ENCODE measurements around the gene RPL26. TPM values are rescaled to one million over a fixed set of nuclear protein-coding genes. Genes with fewer than 3 reads are reported as not detected.

RPL26 gene
- total and polyA plus RNA-seq, 4 donors: 1,055 to 6,952 (median 2,234) TPM

DNA sequence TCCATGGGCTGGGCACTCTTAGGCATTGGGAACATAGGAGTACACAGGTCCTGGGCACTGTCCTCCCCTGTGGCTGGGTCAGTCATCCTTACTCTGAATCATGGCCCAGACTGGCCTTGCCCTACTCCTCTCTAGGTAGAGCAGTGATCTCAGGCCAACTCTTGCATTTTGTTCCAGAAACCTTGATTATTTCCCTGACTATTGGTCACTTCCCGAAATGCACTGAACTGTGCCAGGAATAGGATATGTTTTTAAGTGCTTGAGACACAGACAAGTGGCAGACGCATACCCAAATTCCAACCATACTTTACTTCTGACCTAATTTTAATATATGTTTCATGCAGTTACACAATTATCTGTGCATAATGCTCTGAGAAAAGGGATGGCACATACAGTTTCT is 16.8 kb downstream of the RPL26 start:
- intact Hi-C loops (cut with DNase I): no loop called here
- peaks cover 3 to 4% of the 10 kb centered on the region in 2 donors for H3K36me3 ChIP-seq (ENCODE audit: control insufficient read depth in 1 of 2, insufficient read depth in 2 of 2, low read length in 1 of 2)
- no peaks in the 10 kb centered on the region for H3K27me3 ChIP-seq (ENCODE audit: control insufficient read depth in 1 of 2, insufficient read depth in 2 of 2, low read length in 1 of 2)
- DNase-seq (no peak), ATAC-seq (ENCODE audit: low FRiP score) (peak; percentile 54)
- no peaks in the 10 kb centered on the region for H3K4me1 ChIP-seq (ENCODE audit: control insufficient read depth in 1 of 2, insufficient read depth in 2 of 2, low read length in 2 of 2)
- no peaks in the 10 kb centered on the region for H3K9me3 ChIP-seq (ENCODE audit: control insufficient read depth, low read length)
- H3K27ac ChIP-seq (ENCODE audit: low read depth in 1 of 2, low read length in 2 of 2): no peak overlapping the region
- H3K4me3 ChIP-seq (ENCODE audit: low read length in 2 of 2): no peak overlapping the region
- 34 to 39% methylated on average over 2 of the region's 2 CpGs for WGBS, 2 donors

DNA sequence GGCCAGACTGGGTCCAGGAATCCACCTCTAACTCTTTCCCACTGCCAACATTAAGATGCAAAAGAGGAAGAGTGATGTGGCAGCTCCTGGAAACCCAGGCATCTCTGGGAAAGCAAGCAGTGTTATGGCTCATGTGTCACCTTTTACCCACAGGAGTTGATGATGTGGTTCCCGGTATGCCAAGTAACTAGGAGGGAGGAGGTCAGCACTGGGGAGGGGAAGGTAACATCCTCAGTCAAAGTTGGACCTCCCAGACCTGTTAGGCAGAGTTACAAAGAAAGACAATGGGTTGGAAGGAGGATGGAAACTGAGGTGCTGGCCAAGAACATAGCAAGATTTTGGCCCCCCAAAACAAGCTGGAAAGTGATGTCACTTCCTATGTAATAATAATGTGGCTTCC is 17.9 kb downstream of the RPL26 start:
- peaks cover 3 to 4% of the 10 kb centered on the region in 2 donors for H3K36me3 ChIP-seq (ENCODE audit: control insufficient read depth in 1 of 2, insufficient read depth in 2 of 2, low read length in 1 of 2)
- intact Hi-C loops (cut with DNase I): no loop called here
- WGBS, 2 donors: 74 to 76% methylated on average over 1 of the region's 1 CpG
- ATAC-seq (ENCODE audit: low FRiP score): peak; percentile 68
- no peak overlapping the region for H3K4me3 ChIP-seq (ENCODE audit: low read length in 2 of 2)
- no peaks in the 10 kb centered on the region for H3K27me3 ChIP-seq (ENCODE audit: control insufficient read depth in 1 of 2, insufficient read depth in 2 of 2, low read length in 1 of 2)
- no peak for DNase-seq
- H3K4me1 ChIP-seq (ENCODE audit: control insufficient read depth in 1 of 2, insufficient read depth in 2 of 2, low read length in 2 of 2): no peaks in the 10 kb centered on the region
- H3K9me3 ChIP-seq (ENCODE audit: control insufficient read depth, low read length): no peaks in the 10 kb centered on the region
- no peak overlapping the region for H3K27ac ChIP-seq (ENCODE audit: low read depth in 1 of 2, low read length in 2 of 2)

DNA sequence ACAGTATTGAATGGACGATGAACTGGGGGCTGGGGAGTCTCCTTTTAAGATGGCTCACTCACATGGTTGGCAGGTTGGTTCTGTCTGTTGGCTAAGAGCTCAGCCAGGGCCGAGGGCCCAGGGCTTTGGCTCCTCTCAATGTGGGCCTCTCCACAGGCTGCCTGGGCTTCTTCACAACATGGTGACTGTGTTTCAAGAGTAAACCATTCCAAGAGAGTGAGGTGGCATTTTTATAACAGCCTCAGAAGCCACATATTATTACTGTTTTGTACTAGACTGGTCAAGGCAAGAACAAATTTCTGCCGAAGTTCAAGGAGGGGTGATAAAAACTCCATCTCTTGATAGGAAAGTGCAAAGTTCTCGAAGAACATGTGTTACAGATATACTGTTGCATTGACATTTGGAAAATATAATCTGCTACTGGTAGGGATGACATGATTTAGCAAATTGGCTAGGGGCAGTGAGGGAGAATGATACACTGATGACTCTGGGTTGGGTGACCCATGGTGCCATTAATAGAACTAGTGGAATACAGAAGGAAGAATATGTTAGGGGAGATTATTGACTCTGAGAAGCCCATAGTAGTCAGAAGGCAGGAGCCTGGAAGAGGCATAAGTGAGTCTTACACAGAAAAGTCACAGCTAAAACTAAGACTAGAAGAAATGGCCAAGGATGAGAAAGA is 20.2 kb downstream of the RPL26 start:
- H3K4me1 ChIP-seq (ENCODE audit: control insufficient read depth in 1 of 2, insufficient read depth in 2 of 2, low read length in 2 of 2): no peaks in the 10 kb centered on the region
- no peaks in the 10 kb centered on the region for H3K36me3 ChIP-seq (ENCODE audit: control insufficient read depth in 1 of 2, insufficient read depth in 2 of 2, low read length in 1 of 2)
- intact Hi-C loops (cut with DNase I): no loop called here
- no peak overlapping the region for H3K4me3 ChIP-seq (ENCODE audit: low read length in 2 of 2)
- no peaks in the 10 kb centered on the region for H3K9me3 ChIP-seq (ENCODE audit: control insufficient read depth, low read length)
- WGBS, 2 donors: 78 to 79% methylated on average over 4 of the region's 4 CpGs
- ATAC-seq (ENCODE audit: low FRiP score) (no peak), DNase-seq (no peak)
- no peak overlapping the region for H3K27ac ChIP-seq (ENCODE audit: low read depth in 1 of 2, low read length in 2 of 2)
- H3K27me3 ChIP-seq (ENCODE audit: control insufficient read depth in 1 of 2, insufficient read depth in 2 of 2, low read length in 1 of 2): no peaks in the 10 kb centered on the region

DNA sequence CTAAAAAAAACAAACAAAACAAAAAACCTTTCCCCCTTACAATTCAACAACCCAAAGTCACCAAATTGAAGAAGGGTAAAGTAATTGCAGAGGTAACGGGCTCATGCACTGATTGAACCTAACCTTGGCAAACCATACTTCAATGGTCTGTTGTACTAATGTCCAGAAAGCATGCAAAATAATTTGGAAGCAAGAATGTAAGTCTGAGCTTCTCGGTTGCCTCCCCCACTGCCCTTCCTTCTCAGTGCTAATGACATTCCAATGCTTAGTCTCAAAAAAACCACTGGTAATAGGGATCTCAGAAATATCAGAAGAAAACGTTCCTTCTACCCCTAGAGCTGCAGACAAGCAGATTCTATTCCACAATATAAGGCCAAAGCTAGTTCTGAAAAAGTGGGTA is 22.2 kb downstream of the RPL26 start:
- ATAC-seq (ENCODE audit: low FRiP score): no peak
- H3K9me3 ChIP-seq (ENCODE audit: control insufficient read depth, low read length): no peaks in the 10 kb centered on the region
- no peaks in the 10 kb centered on the region for H3K36me3 ChIP-seq (ENCODE audit: control insufficient read depth in 1 of 2, insufficient read depth in 2 of 2, low read length in 1 of 2)
- H3K27me3 ChIP-seq (ENCODE audit: control insufficient read depth in 1 of 2, insufficient read depth in 2 of 2, low read length in 1 of 2): no peaks in the 10 kb centered on the region
- no peak overlapping the region for H3K27ac ChIP-seq (ENCODE audit: low read depth in 1 of 2, low read length in 2 of 2)
- 59 to 61% methylated on average over 3 of the region's 3 CpGs for WGBS, 2 donors
- intact Hi-C loops (cut with DNase I): no loop called here
- H3K4me3 ChIP-seq (ENCODE audit: low read length in 2 of 2): no peak overlapping the region
- no peak for DNase-seq
- no peaks in the 10 kb centered on the region for H3K4me1 ChIP-seq (ENCODE audit: control insufficient read depth in 1 of 2, insufficient read depth in 2 of 2, low read length in 2 of 2)

DNA sequence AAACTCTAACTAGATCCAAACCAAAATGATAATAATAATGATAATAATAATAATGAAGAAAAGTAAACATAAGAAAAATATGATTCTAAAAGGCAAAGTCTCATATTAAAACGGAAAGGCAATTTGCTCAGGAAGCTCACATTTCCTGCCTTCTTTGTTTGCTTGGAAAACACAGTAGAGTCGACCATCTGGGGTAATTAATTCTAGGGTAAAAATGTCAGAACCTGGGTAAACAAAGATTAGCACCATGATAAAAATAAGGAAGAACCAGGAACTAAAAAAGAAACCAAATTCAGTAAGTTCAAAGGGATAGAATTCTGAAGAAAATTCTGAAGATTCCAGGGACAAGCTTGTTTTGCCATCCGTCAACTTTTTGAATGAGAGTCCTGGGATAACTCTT is 22.7 kb downstream of the RPL26 start:
- no peak for ATAC-seq (ENCODE audit: low FRiP score)
- Histone ChIP-seq H3K27ac (ENCODE audit: low read depth in 1 of 2, low read length in 2 of 2) (no peak overlapping the region), H3K9me3 (ENCODE audit: control insufficient read depth, low read length) (no peaks in the 10 kb centered on the region), H3K27me3 (ENCODE audit: control insufficient read depth in 1 of 2, insufficient read depth in 2 of 2, low read length in 1 of 2) (no peaks in the 10 kb centered on the region), H3K4me1 (ENCODE audit: control insufficient read depth in 1 of 2, insufficient read depth in 2 of 2, low read length in 2 of 2) (no peaks in the 10 kb centered on the region), H3K4me3 (ENCODE audit: low read length in 2 of 2) (no peak overlapping the region), H3K36me3 (ENCODE audit: control insufficient read depth in 1 of 2, insufficient read depth in 2 of 2, low read length in 1 of 2) (no peaks in the 10 kb centered on the region)
- no peak for DNase-seq
- intact Hi-C loops (cut with DNase I): no loop called here
- 60 to 61% methylated on average over 3 of the region's 3 CpGs for WGBS, 2 donors

DNA sequence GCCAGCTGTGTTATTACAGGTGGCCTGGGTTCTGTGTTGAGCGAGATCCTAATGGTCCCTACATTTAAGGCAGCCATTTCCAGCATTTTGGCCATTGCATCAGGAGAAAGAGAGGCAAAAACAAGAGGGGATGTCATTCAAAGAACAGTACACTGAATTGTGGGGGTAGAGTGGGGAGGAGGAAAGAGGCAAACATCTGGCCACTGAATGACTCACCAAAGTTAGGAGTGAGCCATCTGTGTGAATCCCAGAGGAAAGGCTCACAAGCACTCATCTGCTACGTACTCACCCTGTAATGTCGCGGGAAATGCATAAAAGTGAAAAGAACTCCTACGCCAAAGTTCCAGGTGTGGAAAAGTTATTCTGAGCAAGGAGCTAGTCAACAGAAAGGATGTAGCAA is 23.2 kb downstream of the RPL26 start:
- Histone ChIP-seq H3K27ac (ENCODE audit: low read depth in 1 of 2, low read length in 2 of 2) (no peak overlapping the region), H3K4me3 (ENCODE audit: low read length in 2 of 2) (no peak overlapping the region), H3K27me3 (ENCODE audit: control insufficient read depth in 1 of 2, insufficient read depth in 2 of 2, low read length in 1 of 2) (no peaks in the 10 kb centered on the region), H3K9me3 (ENCODE audit: control insufficient read depth, low read length) (no peaks in the 10 kb centered on the region), H3K36me3 (ENCODE audit: control insufficient read depth in 1 of 2, insufficient read depth in 2 of 2, low read length in 1 of 2) (no peaks in the 10 kb centered on the region), H3K4me1 (ENCODE audit: control insufficient read depth in 1 of 2, insufficient read depth in 2 of 2, low read length in 2 of 2) (no peaks in the 10 kb centered on the region)
- intact Hi-C loops (cut with DNase I): no loop called here
- DNase-seq (no peak), ATAC-seq (ENCODE audit: low FRiP score) (no peak)
- WGBS, 2 donors: 68 to 82% methylated on average over 5 of the region's 5 CpGs

DNA sequence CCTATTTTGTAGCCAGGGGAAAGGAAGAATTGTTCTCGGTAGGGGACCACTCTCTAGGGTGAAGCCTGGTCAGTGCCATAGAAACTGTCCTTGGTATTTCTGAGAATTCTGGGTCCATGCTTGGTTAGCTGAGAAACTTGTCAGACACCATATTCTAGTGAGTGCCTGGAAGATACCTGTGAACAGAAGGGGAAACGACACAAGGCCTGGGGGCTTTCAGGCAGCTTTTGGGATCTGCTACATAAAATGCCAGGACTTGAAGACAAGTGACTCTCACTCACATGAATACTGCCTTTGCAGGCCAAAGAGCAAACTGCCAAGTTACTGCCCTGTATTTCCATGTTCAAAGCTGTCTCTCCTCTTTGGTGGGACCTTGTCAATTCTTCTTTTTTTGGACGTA is 25.1 kb downstream of the RPL26 start:
- DNase-seq (no peak), ATAC-seq (ENCODE audit: low FRiP score) (no peak)
- WGBS, 2 donors: 94 to 96% methylated on average over 3 of the region's 3 CpGs
- Histone ChIP-seq H3K9me3 (ENCODE audit: control insufficient read depth, low read length) (no peaks in the 10 kb centered on the region), H3K27me3 (ENCODE audit: control insufficient read depth in 1 of 2, insufficient read depth in 2 of 2, low read length in 1 of 2) (no peaks in the 10 kb centered on the region), H3K36me3 (ENCODE audit: control insufficient read depth in 1 of 2, insufficient read depth in 2 of 2, low read length in 1 of 2) (no peaks in the 10 kb centered on the region), H3K27ac (ENCODE audit: low read depth in 1 of 2, low read length in 2 of 2) (no peak overlapping the region), H3K4me3 (ENCODE audit: low read length in 2 of 2) (no peak overlapping the region), H3K4me1 (ENCODE audit: control insufficient read depth in 1 of 2, insufficient read depth in 2 of 2, low read length in 2 of 2) (no peaks in the 10 kb centered on the region)
- intact Hi-C loops (cut with DNase I): no loop called here

DNA sequence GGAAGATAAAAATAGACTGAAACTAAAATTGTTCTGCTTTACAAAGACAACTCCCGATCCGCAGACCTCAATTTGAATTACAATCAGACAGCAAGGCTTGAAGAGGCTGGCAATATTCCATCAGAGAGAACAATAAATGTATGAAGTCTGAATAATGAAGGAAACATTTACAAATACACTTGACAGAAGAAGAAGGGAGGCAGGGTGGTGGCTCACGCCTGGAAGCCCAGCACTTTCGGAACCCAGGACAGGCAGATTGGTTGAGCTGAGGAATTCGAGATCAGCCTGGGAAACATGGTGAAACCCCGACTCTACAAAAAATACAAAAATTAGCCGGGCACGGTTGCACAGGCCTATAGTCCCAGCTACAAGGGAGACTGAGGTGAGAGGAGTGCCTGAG is 28.8 kb downstream of the RPL26 start:
- WGBS, 2 donors: 75 to 77% methylated on average over 8 of the region's 8 CpGs
- no peaks in the 10 kb centered on the region for H3K36me3 ChIP-seq (ENCODE audit: control insufficient read depth in 1 of 2, insufficient read depth in 2 of 2, low read length in 1 of 2)
- no peaks in the 10 kb centered on the region for H3K9me3 ChIP-seq (ENCODE audit: control insufficient read depth, low read length)
- H3K4me3 ChIP-seq (ENCODE audit: low read length in 2 of 2): no peak overlapping the region
- H3K4me1 ChIP-seq (ENCODE audit: control insufficient read depth in 1 of 2, insufficient read depth in 2 of 2, low read length in 2 of 2): no peaks in the 10 kb centered on the region
- no peak overlapping the region for H3K27ac ChIP-seq (ENCODE audit: low read depth in 1 of 2, low read length in 2 of 2)
- no peaks in the 10 kb centered on the region for H3K27me3 ChIP-seq (ENCODE audit: control insufficient read depth in 1 of 2, insufficient read depth in 2 of 2, low read length in 1 of 2)
- ATAC-seq (ENCODE audit: low FRiP score): no peak
- intact Hi-C loops (cut with DNase I): no loop called here
- DNase-seq: no peak

DNA sequence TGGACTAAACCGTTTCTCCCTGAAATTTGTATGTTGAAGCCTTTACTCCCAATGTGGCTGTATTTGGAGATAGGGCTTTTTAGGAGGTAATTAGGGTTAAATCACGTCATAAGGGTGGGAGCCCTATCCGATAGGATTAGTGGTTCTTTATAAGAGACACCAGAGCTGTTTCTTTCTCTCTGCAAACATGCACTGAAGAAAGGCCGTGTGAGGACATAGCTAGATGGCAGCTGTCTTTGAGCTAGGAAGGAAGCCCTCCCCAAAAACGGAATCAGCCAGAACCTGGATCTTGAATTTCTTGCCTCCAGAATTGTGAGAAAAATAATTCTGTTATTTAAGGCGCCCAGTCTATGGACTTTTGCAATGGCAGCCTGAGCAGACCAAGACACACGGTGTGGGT is 29.3 kb downstream of the RPL26 start:
- ATAC-seq (ENCODE audit: low FRiP score) (no peak), DNase-seq (no peak)

More for the DNA sequence above, 29.3 kb downstream of the RPL26 start:
- 83 to 87% methylated on average over 7 of the region's 7 CpGs for WGBS, 2 donors
- no peaks in the 10 kb centered on the region for H3K36me3 ChIP-seq (ENCODE audit: control insufficient read depth in 1 of 2, insufficient read depth in 2 of 2, low read length in 1 of 2)
- H3K9me3 ChIP-seq (ENCODE audit: control insufficient read depth, low read length): no peaks in the 10 kb centered on the region
- no peak overlapping the region for H3K4me3 ChIP-seq (ENCODE audit: low read length in 2 of 2)
- no peaks in the 10 kb centered on the region for H3K4me1 ChIP-seq (ENCODE audit: control insufficient read depth in 1 of 2, insufficient read depth in 2 of 2, low read length in 2 of 2)
- intact Hi-C loops (cut with DNase I): no loop called here
- no peaks in the 10 kb centered on the region for H3K27me3 ChIP-seq (ENCODE audit: control insufficient read depth in 1 of 2, insufficient read depth in 2 of 2, low read length in 1 of 2)
- H3K27ac ChIP-seq (ENCODE audit: low read depth in 1 of 2, low read length in 2 of 2): no peak overlapping the region

All from aorta (tissue), 5 donors.